AG09319 (cell line): ENCODE results near the gene OTOF.
"Not testable (repeated sequence)": the region's sequence is repeated elsewhere in the genome, so short reads cannot be mapped to it uniquely, and the experiment has no call there.

ENCODE experiments used
- DNase-seq: peaks from one replicate; pipeline ENCODE4 v3.0.0-alpha.2; 2010; ENCODE audit warnings: low read depth; ENCODE audit errors: extremely low read depth
- TF ChIP-seq, protein P1 (sequence below): IDR thresholded peaks from 2 replicates; pipeline ENCODE4 v1.5.1; 2011; ENCODE audit warnings: low read depth, mild to moderate bottlenecking, inconsistent platforms, low read length, moderate library complexity

Gene OTOF

DNA sequence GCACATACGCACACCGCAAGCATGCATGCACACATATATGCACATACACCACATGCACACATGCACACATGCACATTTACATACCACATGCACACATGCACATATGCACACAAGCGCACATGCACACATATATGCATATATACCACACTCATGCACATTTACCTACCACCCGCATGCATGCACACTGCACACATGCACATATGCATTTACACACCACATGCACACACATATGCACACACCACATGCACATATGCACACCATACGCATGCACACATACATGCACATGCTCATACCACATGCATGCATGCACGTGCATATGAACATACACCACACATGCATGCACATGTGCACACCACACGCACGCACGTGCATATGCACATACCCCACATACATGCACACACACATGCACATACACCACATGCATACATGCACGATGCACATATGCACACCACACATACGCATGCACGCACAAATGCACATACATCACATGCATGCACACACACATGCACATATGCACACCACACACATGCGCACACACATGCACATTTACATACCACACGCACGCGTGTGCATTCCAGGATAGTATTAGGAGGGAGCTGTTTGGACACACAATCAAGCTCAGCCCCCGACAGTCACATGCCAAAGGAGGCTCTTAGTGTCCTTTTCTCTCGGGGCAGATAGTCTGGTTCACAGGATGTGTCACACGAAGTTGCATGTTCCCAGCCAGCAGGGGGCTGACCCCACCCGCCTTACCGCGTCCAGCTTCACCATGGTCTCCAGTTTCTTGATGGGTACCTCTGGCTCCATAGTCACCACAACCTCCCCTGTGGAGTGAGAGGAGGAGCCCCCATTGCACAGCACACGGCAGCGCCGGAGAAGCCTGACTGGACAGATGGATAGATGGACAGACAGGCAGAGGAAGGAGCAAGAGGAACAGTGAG lies 5.9 kb downstream of the OTOF start:
- TF ChIP-seq, protein P1, sequence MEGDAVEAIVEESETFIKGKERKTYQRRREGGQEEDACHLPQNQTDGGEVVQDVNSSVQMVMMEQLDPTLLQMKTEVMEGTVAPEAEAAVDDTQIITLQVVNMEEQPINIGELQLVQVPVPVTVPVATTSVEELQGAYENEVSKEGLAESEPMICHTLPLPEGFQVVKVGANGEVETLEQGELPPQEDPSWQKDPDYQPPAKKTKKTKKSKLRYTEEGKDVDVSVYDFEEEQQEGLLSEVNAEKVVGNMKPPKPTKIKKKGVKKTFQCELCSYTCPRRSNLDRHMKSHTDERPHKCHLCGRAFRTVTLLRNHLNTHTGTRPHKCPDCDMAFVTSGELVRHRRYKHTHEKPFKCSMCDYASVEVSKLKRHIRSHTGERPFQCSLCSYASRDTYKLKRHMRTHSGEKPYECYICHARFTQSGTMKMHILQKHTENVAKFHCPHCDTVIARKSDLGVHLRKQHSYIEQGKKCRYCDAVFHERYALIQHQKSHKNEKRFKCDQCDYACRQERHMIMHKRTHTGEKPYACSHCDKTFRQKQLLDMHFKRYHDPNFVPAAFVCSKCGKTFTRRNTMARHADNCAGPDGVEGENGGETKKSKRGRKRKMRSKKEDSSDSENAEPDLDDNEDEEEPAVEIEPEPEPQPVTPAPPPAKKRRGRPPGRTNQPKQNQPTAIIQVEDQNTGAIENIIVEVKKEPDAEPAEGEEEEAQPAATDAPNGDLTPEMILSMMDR: no peak
- no peak for DNase-seq

DNA sequence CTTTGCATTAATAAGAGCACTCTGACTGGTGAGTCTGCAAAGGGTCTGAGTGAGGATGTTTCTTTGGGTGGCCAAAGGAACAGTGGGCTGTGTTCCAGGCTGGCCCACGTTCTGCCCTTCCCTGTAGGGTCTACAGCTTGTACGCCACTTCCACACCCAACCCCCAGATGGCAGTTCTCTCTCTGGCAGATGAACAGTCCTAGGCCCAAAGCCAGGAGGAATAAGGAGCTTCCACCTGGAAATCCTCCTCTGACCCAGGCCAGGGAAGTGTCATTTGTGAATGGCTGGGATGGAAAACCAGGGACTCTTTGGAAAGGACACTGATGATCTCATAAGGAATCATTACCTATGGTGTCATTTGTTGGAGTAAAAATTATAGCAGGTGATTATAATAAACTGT lies 6.6 kb downstream of the OTOF start:
- TF ChIP-seq, protein P1: no peak
- no peak for DNase-seq

DNA sequence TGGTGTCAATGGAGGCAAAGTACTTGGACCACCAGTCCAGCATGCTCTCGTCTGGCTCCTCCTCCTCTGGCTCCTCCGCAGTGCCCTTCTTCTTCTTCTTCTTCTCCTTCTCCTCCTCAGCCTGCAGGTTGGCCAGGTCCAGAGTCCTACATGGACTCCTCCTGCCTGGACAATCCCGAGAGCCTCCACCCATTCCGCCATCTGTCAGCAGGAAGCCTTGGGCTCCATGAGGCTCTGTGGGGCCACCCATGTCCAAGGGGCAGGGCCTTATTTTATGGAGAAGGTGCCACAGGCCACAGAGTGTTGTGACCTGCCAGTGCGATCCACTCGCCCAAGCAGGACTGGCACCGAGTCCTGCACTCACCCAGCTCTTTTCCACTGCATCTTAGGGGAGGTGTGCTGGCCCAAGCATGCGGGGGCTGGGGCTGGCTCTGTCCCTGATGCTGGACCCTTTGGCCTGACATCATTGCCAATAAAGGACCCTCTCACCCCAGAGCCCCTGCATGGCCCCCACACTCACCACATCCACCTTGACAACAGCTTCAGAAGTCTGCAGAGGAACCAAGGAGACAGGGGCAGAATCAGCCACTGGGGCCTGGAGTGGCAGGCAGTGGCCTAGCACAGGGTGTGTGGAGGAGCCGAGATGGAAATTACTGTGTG lies 7.2 kb downstream of the OTOF start:
- no peak for DNase-seq
- TF ChIP-seq, protein P1: no peak

DNA sequence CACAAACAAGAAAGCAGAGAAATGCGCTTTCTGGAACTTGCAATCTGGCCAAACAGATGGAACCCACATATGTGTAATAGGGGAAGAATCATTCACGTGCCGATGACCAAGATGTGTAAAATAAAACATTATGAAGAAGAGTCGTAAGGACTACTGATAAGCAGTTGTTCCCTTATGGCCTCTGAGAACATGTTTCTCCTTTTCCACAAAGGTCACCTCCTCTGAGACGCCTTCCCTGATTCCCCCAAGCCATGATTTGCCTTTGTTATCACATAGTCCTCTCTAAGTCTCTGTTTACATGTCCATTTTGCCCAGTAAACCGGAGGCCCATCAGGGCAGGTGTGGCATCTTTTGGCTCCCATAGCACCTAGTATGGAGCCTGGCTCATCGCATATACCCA lies 8.0 kb downstream of the OTOF start:
- TF ChIP-seq, protein P1: no peak
- no peak for DNase-seq

DNA sequence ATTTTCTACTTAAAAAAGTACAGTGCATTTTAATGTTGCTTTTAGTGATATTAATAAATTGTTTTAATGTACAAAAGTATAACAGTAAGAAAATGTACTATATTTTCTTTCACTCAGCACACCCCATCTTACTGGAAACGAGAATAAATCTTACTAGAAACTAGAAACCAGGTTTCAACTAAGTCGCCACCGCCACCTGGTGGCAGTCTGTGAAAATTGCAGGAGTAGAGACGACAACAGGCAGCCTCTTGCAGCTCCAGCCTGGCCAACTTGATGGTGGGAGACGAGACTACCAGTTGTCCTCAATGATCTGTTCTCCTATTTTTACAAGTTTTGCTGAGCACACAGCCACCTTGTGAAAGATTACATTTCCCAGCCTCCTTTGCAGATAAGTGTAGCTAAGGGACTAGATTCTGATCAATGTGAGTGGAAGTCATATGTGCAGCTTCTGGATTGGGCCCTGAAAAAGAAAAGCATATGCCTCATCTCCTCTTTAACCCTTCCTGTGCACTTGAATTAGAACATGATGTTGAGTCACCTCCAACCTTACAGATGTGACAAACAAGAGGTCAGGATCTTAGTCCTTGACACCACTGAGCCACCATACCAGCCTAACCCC lies 8.7 kb downstream of the OTOF start:
- DNase-seq: no peak
- TF ChIP-seq, protein P1: peak; percentile 44

DNA sequence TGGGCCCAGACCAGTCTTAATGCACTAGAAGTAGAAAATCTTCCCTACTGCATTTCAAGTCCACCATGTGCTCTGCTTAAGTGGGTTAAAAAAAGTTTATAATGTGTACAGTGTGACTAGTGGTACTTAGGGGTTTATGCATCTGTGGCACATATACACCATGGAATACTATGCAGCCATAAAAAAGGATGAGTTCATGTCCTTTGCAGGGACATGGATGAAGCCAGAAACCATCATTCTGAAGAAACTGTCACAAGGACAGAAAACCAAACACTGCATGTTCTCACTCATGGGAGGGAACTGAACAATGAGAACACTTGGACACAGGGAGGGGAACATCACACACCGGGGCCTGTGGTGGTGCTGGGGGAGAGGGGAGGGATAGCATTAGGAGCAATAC lies 9.4 kb downstream of the OTOF start:
- not testable (repeated sequence) for DNase-seq

DNA sequence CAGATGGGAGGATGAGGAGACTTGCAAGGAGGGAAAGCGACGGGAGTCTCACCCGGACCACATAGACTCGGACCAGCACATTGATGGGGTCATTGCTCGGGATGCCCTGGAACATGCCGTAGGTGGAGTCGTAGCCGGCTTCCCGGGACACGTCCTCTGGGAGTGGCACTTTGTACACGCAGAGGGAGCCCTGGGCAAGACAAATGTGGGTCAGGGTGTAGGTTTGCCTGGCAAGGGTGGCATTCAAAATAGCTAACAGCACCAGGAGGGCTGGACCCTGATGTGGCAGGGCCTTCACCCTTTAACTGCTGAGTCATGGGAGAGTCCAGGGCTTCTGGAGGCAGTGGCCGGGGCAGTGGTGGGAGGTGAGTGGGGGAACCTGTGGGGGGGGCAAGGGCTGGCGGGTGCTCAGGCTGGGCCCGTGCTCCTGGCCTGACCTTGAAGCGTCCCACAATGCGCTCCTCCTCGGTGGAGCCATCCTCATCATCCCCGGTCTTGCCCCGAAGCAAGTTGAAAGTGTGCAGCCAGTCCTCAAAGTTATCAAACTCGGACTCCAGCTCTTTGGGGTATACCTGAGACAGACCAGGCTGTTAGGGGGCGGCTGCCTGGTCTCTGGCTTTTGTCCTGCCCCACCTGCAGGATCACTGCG lies 11.1 kb downstream of the OTOF start:
- TF ChIP-seq, protein P1: no peak
- no peak for DNase-seq
